Measurements from ENCODE around the gene CCNH. TPM values are rescaled to one million over a fixed set of nuclear protein-coding genes. Genes with fewer than 3 reads are reported as not detected.

CCNH gene
- total RNA-seq, 4 donors from 2014 or later = 51.4 to 128 (median 54.5) TPM

GRCh38 chr5:87438231-87438630, 25.5 kb upstream of the CCNH start:
- WGBS = 94% methylated on average over 2 of the region's 2 CpGs
- H3K27me3 ChIP-seq = no peaks in the 10 kb centered on the region
- DNase-seq (ENCODE audit: low spot score in 2 of 2) = no peak

GRCh38 chr5:87437724-87438123, 25.0 kb upstream of the CCNH start:
- TF ChIP-seq POLR2AphosphoS5 (IDR thresholded peaks at IDR 0.05) = no peak
- TF ChIP-seq EP300 (IDR thresholded peaks at IDR 0.05) = no peak
- TF ChIP-seq CTCF (IDR thresholded peaks at IDR 0.05) = no peak
- no peak for TF ChIP-seq POLR2A (IDR thresholded peaks at IDR 0.05)
- Histone ChIP-seq H3K9me3 (no peaks in the 10 kb centered on the region), H3K36me3 (no peaks in the 10 kb centered on the region), H3K4me3 (no peak overlapping the region), H3K27ac (no peak overlapping the region), H3K4me1 (no peaks in the 10 kb centered on the region), H3K27me3 (no peaks in the 10 kb centered on the region)
- no peak for DNase-seq (ENCODE audit: low spot score in 2 of 2)
- WGBS = 67% methylated on average over 1 of the region's 1 CpG

More at GRCh38 chr5:87438231-87438630, 25.5 kb upstream of the CCNH start:
- TF ChIP-seq CTCF (IDR thresholded peaks at IDR 0.05) = no peak
- TF ChIP-seq EP300 (IDR thresholded peaks at IDR 0.05) = no peak
- TF ChIP-seq POLR2AphosphoS5 (IDR thresholded peaks at IDR 0.05) = no peak
- no peak for TF ChIP-seq POLR2A (IDR thresholded peaks at IDR 0.05)
- H3K27ac ChIP-seq = no peak overlapping the region
- H3K4me1 ChIP-seq = no peaks in the 10 kb centered on the region
- H3K9me3 ChIP-seq = no peaks in the 10 kb centered on the region
- H3K4me3 ChIP-seq = no peak overlapping the region
- H3K36me3 ChIP-seq = no peaks in the 10 kb centered on the region

- no peaks in the 10 kb centered on the region for H3K9me3 ChIP-seq
- no peaks in the 10 kb centered on the region for H3K4me1 ChIP-seq
- no peaks in the 10 kb centered on the region for H3K27me3 ChIP-seq
- no peaks in the 10 kb centered on the region for H3K36me3 ChIP-seq
- H3K4me3 ChIP-seq = no peak overlapping the region
- no peak for TF ChIP-seq POLR2AphosphoS5 (IDR thresholded peaks at IDR 0.05)
- TF ChIP-seq CTCF (IDR thresholded peaks at IDR 0.05) = no peak
- TF ChIP-seq EP300 (IDR thresholded peaks at IDR 0.05) = no peak
- no peak for TF ChIP-seq POLR2A (IDR thresholded peaks at IDR 0.05)
- DNase-seq (ENCODE audit: low spot score in 2 of 2) = no peak
- 84% methylated on average over 2 of the region's 2 CpGs for WGBS
- H3K27ac ChIP-seq = no peak overlapping the region
These were observed 22.5 kb upstream of the CCNH start for GRCh38 chr5:87435144-87435694.

GRCh38 chr5:87434461-87434860, 21.7 kb upstream of the CCNH start:
- DNase-seq (ENCODE audit: low spot score in 2 of 2) = no peak
- Histone ChIP-seq H3K27ac (no peak overlapping the region), H3K27me3 (no peaks in the 10 kb centered on the region)

GRCh38 chr5:87433945-87434344, 21.2 kb upstream of the CCNH start:
- H3K36me3 ChIP-seq = no peaks in the 10 kb centered on the region
- H3K27me3 ChIP-seq = no peaks in the 10 kb centered on the region
- TF ChIP-seq POLR2A (IDR thresholded peaks at IDR 0.05) = no peak
- no peak for TF ChIP-seq EP300 (IDR thresholded peaks at IDR 0.05)
- TF ChIP-seq POLR2AphosphoS5 (IDR thresholded peaks at IDR 0.05) = no peak
- no peak for TF ChIP-seq CTCF (IDR thresholded peaks at IDR 0.05)
- no peak overlapping the region for H3K4me3 ChIP-seq
- no peaks in the 10 kb centered on the region for H3K4me1 ChIP-seq
- H3K27ac ChIP-seq = no peak overlapping the region
- WGBS = 84% methylated on average over 1 of the region's 1 CpG
- no peaks in the 10 kb centered on the region for H3K9me3 ChIP-seq
- no peak for DNase-seq (ENCODE audit: low spot score in 2 of 2)

More at GRCh38 chr5:87434461-87434860, 21.7 kb upstream of the CCNH start:
- Histone ChIP-seq H3K4me3 (no peak overlapping the region), H3K9me3 (no peaks in the 10 kb centered on the region), H3K4me1 (no peaks in the 10 kb centered on the region), H3K36me3 (no peaks in the 10 kb centered on the region)
- no peak for TF ChIP-seq EP300 (IDR thresholded peaks at IDR 0.05)
- TF ChIP-seq CTCF (IDR thresholded peaks at IDR 0.05) = no peak
- no peak for TF ChIP-seq POLR2A (IDR thresholded peaks at IDR 0.05)
- TF ChIP-seq POLR2AphosphoS5 (IDR thresholded peaks at IDR 0.05) = no peak
- 91% methylated on average over 1 of the region's 1 CpG for WGBS
